HEK293 (cell line): ENCODE measurements around the gene ZFYVE28.

Experiments used
- CTCF ChIA-PET: fragments of 350-600 bp; formaldehyde crosslinking; extraction: SDS; loops from one replicate; lab custom pipeline; 2021; ENCODE audit warnings: antibody characterized with exemption; lab: Yijun Ruan, JAX
- POLR2A ChIA-PET: fragments of 300-600 bp; formaldehyde crosslinking; extraction: SDS; loops from one replicate; lab custom pipeline; 2020; ENCODE audit warnings: antibody characterized with exemption, inconsistent platforms; lab: Yijun Ruan, JAX
- H3K27ac ChIP-seq: fragments of 200-500 bp; sonication (Bioruptor generic); 2 replicates; pipeline ENCODE4 v1.5.1; 2014; ENCODE audit warnings: low read depth, low read length, control low read depth, inconsistent platforms; ENCODE audit errors: extremely low read depth
- H3K36me3 ChIP-seq, 2 experiments: fragments of 200-500 bp in 1 of 2; sonication (Bioruptor generic) in 1 of 2; 1 replicate in 1 of 2; 2 replicates in 1 of 2; pipeline ENCODE4 v1.5.1; 2014 to 2017; ENCODE audit warnings: inconsistent platforms in 2 of 2, low read length in 2 of 2; ENCODE audit not compliant: control insufficient read depth in 2 of 2, insufficient read depth in 1 of 2
- H3K4me1 ChIP-seq: fragments of 200-500 bp; sonication (Bioruptor generic); 2 replicates; pipeline ENCODE4 v1.5.1; 2014; ENCODE audit warnings: mild to moderate bottlenecking, low read length, inconsistent platforms; ENCODE audit not compliant: control insufficient read depth, insufficient read depth
- H3K4me3 ChIP-seq: 2 replicates; pipeline ENCODE4 v1.5.1; 2011; ENCODE audit warnings: low read depth, mild to moderate bottlenecking, control low read depth, low read length, moderate library complexity
- H3K9me3 ChIP-seq: fragments of 200-500 bp; sonication (Bioruptor generic); 2 replicates; pipeline ENCODE4 v1.5.1; 2014; ENCODE audit warnings: low read depth, low read length, inconsistent platforms; ENCODE audit not compliant: control insufficient read depth, insufficient read depth
- AEBP2 ChIP-seq: fragments of 450-650 bp; formaldehyde crosslinking; IDR thresholded peaks from 2 replicates; pipeline ENCODE4 v1.5.1; 2016; ENCODE audit warnings: missing biosample characterization, missing genetic modification characterization, borderline replicate concordance
- EGR2 ChIP-seq: fragments of 450-650 bp; formaldehyde crosslinking; IDR thresholded peaks from 2 replicates; pipeline ENCODE4 v1.5.1; 2016; ENCODE audit warnings: low read depth, missing biosample characterization, missing genetic modification characterization
- INSM2 ChIP-seq: fragments of 450-650 bp; formaldehyde crosslinking; IDR thresholded peaks from 2 replicates; pipeline ENCODE4 v1.5.1; 2016; ENCODE audit warnings: missing biosample characterization, missing genetic modification characterization
- MYNN ChIP-seq: fragments of 450-650 bp; formaldehyde crosslinking; IDR thresholded peaks from 2 replicates; pipeline ENCODE4 v1.5.1; 2016; ENCODE audit warnings: missing biosample characterization, missing genetic modification characterization, borderline replicate concordance
- SP3 ChIP-seq: fragments of 450-650 bp; formaldehyde crosslinking; IDR thresholded peaks from 2 replicates; pipeline ENCODE4 v1.5.1; 2016; ENCODE audit warnings: missing biosample characterization, missing genetic modification characterization
- ZBTB6 ChIP-seq: fragments of 450-650 bp; formaldehyde crosslinking; IDR thresholded peaks from 2 replicates; pipeline ENCODE4 v1.5.1; 2017; ENCODE audit warnings: missing biosample characterization, missing genetic modification characterization
- ZBTB7A ChIP-seq: fragments of 450-650 bp; formaldehyde crosslinking; IDR thresholded peaks from 2 replicates; pipeline ENCODE4 v1.5.1; 2016; ENCODE audit warnings: low read depth, missing biosample characterization, missing genetic modification characterization
- ZFP3 ChIP-seq: fragments of 450-650 bp; formaldehyde crosslinking; IDR thresholded peaks from 2 replicates; pipeline ENCODE4 v1.5.1; 2016; ENCODE audit warnings: low read depth, missing biosample characterization, missing genetic modification characterization
- ZNF202 ChIP-seq: fragments of 450-650 bp; formaldehyde crosslinking; IDR thresholded peaks from 2 replicates; pipeline ENCODE4 v1.5.1; 2016; ENCODE audit warnings: missing biosample characterization, missing genetic modification characterization, borderline replicate concordance
- ZNF274 ChIP-seq, 2 experiments: fragments of 200-500 bp in 1 of 2; fragments of 450-650 bp in 1 of 2; sonication (Bioruptor generic) in 1 of 2; formaldehyde crosslinking in 1 of 2; IDR thresholded peaks; 2 replicates each; pipeline versions ENCODE4 v1.5.1 to v1.6.1; 2014 to 2016; ENCODE audit warnings: borderline replicate concordance in 1 of 2, inconsistent platforms in 1 of 2, low read length in 1 of 2, missing biosample characterization in 1 of 2, missing genetic modification characterization in 1 of 2
- ZNF292 ChIP-seq: fragments of 450-650 bp; formaldehyde crosslinking; IDR thresholded peaks from 2 replicates; pipeline ENCODE4 v1.5.1; 2016; ENCODE audit warnings: low read depth, missing biosample characterization, missing genetic modification characterization, borderline replicate concordance
- ZNF391 ChIP-seq: fragments of 450-650 bp; formaldehyde crosslinking; IDR thresholded peaks from 2 replicates; pipeline ENCODE4 v1.5.1; 2016; ENCODE audit warnings: low read depth, missing biosample characterization, missing genetic modification characterization, borderline replicate concordance
- ZNF530 ChIP-seq: fragments of 450-650 bp; formaldehyde crosslinking; IDR thresholded peaks from 2 replicates; pipeline ENCODE4 v1.5.1; 2016; ENCODE audit warnings: low read depth, missing biosample characterization, missing genetic modification characterization
- ZNF555 ChIP-seq: fragments of 450-650 bp; formaldehyde crosslinking; conservative IDR thresholded peaks from 2 replicates; pipeline ENCODE4 v1.5.1; 2017; ENCODE audit warnings: missing biosample characterization, mild to moderate bottlenecking, missing genetic modification characterization, inconsistent platforms
- ZNF560 ChIP-seq: fragments of 450-650 bp; formaldehyde crosslinking; IDR thresholded peaks from 2 replicates; pipeline ENCODE4 v1.5.1; 2017; ENCODE audit warnings: missing biosample characterization, missing genetic modification characterization, borderline replicate concordance
- ZNF629 ChIP-seq: fragments of 450-650 bp; formaldehyde crosslinking; IDR thresholded peaks from 2 replicates; pipeline ENCODE4 v1.5.1; 2017; ENCODE audit warnings: missing biosample characterization, missing genetic modification characterization
- ZNF768 ChIP-seq: fragments of 450-650 bp; formaldehyde crosslinking; IDR thresholded peaks from 2 replicates; pipeline ENCODE4 v1.5.1; 2018; ENCODE audit warnings: missing biosample characterization, mild to moderate bottlenecking, missing genetic modification characterization
- ZNF843 ChIP-seq: fragments of 450-650 bp; formaldehyde crosslinking; IDR thresholded peaks from 2 replicates; pipeline ENCODE4 v1.5.1; 2016; ENCODE audit warnings: missing biosample characterization, missing genetic modification characterization
- TF ChIP-seq, protein P1 (sequence below): fragments of 450-650 bp; formaldehyde crosslinking; IDR thresholded peaks from 2 replicates; pipeline ENCODE4 v1.5.1; 2016; ENCODE audit warnings: missing biosample characterization, missing genetic modification characterization
- TF ChIP-seq, protein P2 (sequence below): fragments of 450-650 bp; formaldehyde crosslinking; conservative IDR thresholded peaks from 2 replicates; pipeline ENCODE4 v1.5.1; 2016; ENCODE audit warnings: low read depth, missing biosample characterization, missing genetic modification characterization
- TF ChIP-seq, protein P3 (sequence below): fragments of 450-650 bp; formaldehyde crosslinking; IDR thresholded peaks from 2 replicates; pipeline ENCODE4 v1.5.1; 2017; ENCODE audit warnings: missing biosample characterization, missing genetic modification characterization

ZFYVE28 gene

DNA sequence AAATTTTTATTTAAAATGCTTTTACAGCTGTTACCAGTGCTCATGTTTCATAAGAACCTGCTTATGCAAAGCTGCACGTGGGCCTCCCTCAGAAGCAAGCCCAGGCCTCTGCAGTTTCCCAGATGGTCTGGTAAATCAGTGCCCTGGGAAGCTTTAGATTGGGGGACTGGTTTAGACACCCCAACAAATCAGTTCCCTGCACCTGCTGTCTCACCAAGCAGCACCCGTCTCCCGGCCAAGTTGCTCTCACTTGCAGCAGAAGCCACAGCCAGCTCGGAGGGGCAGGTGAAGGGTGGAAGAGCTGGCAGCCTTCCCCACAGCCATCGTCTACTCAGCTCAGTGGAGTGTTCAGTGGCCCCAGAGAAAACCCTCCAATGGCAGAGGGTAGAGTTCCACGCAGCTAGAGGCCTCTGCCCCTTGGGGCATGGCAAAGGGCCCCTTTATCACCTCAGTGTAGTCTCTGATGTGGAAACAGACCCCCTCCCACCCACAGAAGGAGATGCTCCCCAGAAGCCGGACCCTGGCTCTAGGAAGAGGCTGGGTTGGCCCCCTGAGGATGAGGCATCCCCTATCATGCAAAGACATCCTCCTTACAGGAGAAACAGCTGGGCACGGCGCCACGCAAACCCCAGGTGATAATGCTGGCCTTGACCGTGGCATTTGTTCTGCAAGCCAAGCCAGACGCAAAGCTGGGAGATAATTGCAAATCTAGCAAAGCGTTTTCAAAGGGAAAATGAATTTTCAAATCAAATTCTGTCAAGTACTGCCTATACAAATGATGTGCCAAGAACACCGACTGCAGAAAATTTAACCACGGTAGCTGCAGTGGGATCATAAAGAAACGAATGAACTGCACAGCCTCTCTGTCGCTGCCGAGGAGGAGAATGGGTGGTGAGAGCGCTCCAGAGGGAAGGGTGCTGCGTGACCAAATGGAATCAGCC is 51.9 kb downstream of the ZFYVE28 start:
- Histone ChIP-seq H3K4me3 (no peak overlapping the region), H3K9me3 (no peaks in the 10 kb centered on the region), H3K4me1 (no peaks in the 10 kb centered on the region), H3K36me3 (no peaks in the 10 kb centered on the region), H3K27ac (no peak overlapping the region)
- CTCF ChIA-PET: no interaction called here
- POLR2A ChIA-PET: no interaction called here
- no peak for TF ChIP-seq ZNF629 (tag by site-specific recombination)
- TF ChIP-seq, protein P1, sequence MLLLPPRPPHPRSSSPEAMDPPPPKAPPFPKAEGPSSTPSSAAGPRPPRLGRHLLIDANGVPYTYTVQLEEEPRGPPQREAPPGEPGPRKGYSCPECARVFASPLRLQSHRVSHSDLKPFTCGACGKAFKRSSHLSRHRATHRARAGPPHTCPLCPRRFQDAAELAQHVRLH (tag by site-specific recombination): no peak
- TF ChIP-seq, protein P2, sequence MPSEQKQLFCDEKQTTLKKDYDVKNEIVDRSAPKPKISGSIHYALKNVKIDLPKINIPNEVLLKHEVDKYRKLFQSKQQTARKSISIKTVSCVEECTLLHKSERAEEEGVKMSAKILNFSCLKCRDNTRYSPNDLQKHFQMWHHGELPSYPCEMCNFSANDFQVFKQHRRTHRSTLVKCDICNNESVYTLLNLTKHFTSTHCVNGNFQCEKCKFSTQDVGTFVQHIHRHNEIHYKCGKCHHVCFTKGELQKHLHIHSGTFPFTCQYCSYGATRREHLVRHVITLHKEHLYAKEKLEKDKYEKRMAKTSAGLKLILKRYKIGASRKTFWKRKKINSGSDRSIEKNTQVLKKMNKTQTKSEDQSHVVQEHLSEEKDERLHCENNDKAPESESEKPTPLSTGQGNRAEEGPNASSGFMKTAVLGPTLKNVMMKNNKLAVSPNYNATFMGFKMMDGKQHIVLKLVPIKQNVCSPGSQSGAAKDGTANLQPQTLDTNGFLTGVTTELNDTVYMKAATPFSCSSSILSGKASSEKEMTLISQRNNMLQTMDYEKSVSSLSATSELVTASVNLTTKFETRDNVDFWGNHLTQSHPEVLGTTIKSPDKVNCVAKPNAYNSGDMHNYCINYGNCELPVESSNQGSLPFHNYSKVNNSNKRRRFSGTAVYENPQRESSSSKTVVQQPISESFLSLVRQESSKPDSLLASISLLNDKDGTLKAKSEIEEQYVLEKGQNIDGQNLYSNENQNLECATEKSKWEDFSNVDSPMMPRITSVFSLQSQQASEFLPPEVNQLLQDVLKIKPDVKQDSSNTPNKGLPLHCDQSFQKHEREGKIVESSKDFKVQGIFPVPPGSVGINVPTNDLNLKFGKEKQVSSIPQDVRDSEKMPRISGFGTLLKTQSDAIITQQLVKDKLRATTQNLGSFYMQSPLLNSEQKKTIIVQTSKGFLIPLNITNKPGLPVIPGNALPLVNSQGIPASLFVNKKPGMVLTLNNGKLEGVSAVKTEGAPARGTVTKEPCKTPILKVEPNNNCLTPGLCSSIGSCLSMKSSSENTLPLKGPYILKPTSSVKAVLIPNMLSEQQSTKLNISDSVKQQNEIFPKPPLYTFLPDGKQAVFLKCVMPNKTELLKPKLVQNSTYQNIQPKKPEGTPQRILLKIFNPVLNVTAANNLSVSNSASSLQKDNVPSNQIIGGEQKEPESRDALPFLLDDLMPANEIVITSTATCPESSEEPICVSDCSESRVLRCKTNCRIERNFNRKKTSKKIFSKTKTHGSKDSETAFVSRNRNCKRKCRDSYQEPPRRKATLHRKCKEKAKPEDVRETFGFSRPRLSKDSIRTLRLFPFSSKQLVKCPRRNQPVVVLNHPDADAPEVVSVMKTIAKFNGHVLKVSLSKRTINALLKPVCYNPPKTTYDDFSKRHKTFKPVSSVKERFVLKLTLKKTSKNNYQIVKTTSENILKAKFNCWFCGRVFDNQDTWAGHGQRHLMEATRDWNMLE (tag by site-specific recombination): no peak
- no peak for TF ChIP-seq AEBP2 (tag by site-specific recombination)
- no peak for TF ChIP-seq ZNF391
- TF ChIP-seq MYNN (tag by site-specific recombination): no peak
- TF ChIP-seq ZNF292 (tag by site-specific recombination): no peak
- TF ChIP-seq ZNF274 (IDR thresholded peaks at IDR 0.05; ENCODE audit: low read length): no peak
- TF ChIP-seq ZNF274 (tag by site-specific recombination; IDR thresholded peaks at IDR 0.05; ENCODE audit: borderline replicate concordance): no peak
- TF ChIP-seq ZNF768 (tag by site-specific recombination): no peak
- no peak for TF ChIP-seq INSM2
- no peak for TF ChIP-seq ZNF843 (tag by site-specific recombination)
- no peak for TF ChIP-seq ZNF555 (tag by site-specific recombination)
- no peak for TF ChIP-seq ZNF560 (tag by site-specific recombination)

DNA sequence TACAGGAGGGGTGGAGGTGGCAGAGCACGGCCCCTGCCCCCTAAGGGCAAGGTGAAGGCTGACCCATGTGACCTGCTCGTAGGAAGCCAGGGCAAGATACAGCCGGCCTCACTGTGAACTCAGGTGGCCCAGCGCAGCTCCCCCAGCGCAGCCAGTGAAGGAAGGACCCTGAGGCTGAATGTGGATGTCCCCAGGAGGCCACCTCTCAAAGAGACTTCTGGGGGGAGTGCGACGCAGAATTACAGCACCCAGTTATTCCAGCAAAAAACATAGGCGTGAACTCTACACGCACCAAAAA is 52.6 kb downstream of the ZFYVE28 start:
- H3K4me1 ChIP-seq: no peaks in the 10 kb centered on the region
- no peak overlapping the region for H3K27ac ChIP-seq
- ChIA-PET POLR2A (no interaction called here), CTCF (no interaction called here)
- TF ChIP-seq EGR2 (tag by site-specific recombination) (no peak), ZFP3 (no peak), ZNF202 (tag by site-specific recombination) (no peak), ZBTB7A (tag by site-specific recombination) (no peak), ZBTB6 (no peak), ZNF530 (no peak), SP3 (no peak)
- TF ChIP-seq, protein P3, sequence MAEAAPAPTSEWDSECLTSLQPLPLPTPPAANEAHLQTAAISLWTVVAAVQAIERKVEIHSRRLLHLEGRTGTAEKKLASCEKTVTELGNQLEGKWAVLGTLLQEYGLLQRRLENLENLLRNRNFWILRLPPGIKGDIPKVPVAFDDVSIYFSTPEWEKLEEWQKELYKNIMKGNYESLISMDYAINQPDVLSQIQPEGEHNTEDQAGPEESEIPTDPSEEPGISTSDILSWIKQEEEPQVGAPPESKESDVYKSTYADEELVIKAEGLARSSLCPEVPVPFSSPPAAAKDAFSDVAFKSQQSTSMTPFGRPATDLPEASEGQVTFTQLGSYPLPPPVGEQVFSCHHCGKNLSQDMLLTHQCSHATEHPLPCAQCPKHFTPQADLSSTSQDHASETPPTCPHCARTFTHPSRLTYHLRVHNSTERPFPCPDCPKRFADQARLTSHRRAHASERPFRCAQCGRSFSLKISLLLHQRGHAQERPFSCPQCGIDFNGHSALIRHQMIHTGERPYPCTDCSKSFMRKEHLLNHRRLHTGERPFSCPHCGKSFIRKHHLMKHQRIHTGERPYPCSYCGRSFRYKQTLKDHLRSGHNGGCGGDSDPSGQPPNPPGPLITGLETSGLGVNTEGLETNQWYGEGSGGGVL (tag by site-specific recombination): no peak
- H3K4me3 ChIP-seq: no peak overlapping the region
- no peaks in the 10 kb centered on the region for H3K36me3 ChIP-seq
- H3K9me3 ChIP-seq: no peaks in the 10 kb centered on the region
